Astrocyte of the hippocampus (primary cell): ENCODE results near the gene SULF2.
A peak's percentile ranks its signal among the peaks of the same experiment; 100 is the strongest.
"Not testable (repeated sequence)": the region's sequence is repeated elsewhere in the genome, so short reads cannot be mapped to it uniquely, and the experiment has no call there.

ENCODE experiments used
- DNase-seq: peaks from one replicate; pipeline ENCODE4 v3.0.0; 2011; ENCODE audit warnings: low read depth, low spot score

Gene SULF2

GRCh38 chr20:47804972-47805371 is 19.7 kb upstream of the SULF2 start:
- not testable (repeated sequence) for DNase-seq

- not testable (repeated sequence) for DNase-seq
These were observed 19.0 kb upstream of the SULF2 start for GRCh38 chr20:47804224-47804825.

- DNase-seq = no peak
These were observed 17.7 kb upstream of the SULF2 start for GRCh38 chr20:47802975-47803374.

- no peak for DNase-seq
These were observed 17.1 kb upstream of the SULF2 start for GRCh38 chr20:47802226-47802920.

GRCh38 chr20:47801759-47802158 is 16.5 kb upstream of the SULF2 start:
- no peak for DNase-seq

- DNase-seq = no peak
These were observed 15.8 kb upstream of the SULF2 start for GRCh38 chr20:47801079-47801478.

- DNase-seq = no peak
These were observed 15.3 kb upstream of the SULF2 start for GRCh38 chr20:47800623-47801022.

GRCh38 chr20:47799116-47799715 is 13.9 kb upstream of the SULF2 start:
- no peak for DNase-seq

- DNase-seq = no peak
These were observed 11.7 kb upstream of the SULF2 start for GRCh38 chr20:47796971-47797370.

- DNase-seq = peak; percentile 80
These were observed 10.1 kb upstream of the SULF2 start for GRCh38 chr20:47795214-47795907.

GRCh38 chr20:47794264-47794663 is 9.0 kb upstream of the SULF2 start:
- DNase-seq = not testable (repeated sequence)

- peak; percentile 95 for DNase-seq
These were observed 6.8 kb upstream of the SULF2 start for GRCh38 chr20:47792021-47792618.

GRCh38 chr20:47791084-47791599 is 5.9 kb upstream of the SULF2 start:
- no peak for DNase-seq

- no peak for DNase-seq
These were observed 5.3 kb upstream of the SULF2 start for GRCh38 chr20:47790580-47790965.

- peak; percentile 67 for DNase-seq
These were observed 4.7 kb upstream of the SULF2 start for GRCh38 chr20:47789764-47790579.

GRCh38 chr20:47789081-47789763 is 3.9 kb upstream of the SULF2 start:
- no peak for DNase-seq

- no peak for DNase-seq
These were observed 3.4 kb upstream of the SULF2 start for GRCh38 chr20:47788741-47789080.

- DNase-seq = no peak
These were observed 1.5 kb upstream of the SULF2 start for GRCh38 chr20:47786765-47787107.

GRCh38 chr20:47785854-47786764 is 828 bp upstream of the SULF2 start:
- DNase-seq = peak; percentile 94
